GM18499 (cell line): ENCODE measurements around the gene BCL7B.
"Not testable (repeated sequence)": the region's sequence is repeated elsewhere in the genome, so short reads cannot be mapped to it uniquely, and the experiment has no call there.

Experiments used
- ATAC-seq: cut with Tn5 transposase; IDR thresholded peaks from one replicate; pipeline ENCODE4 v1.9.1; 2021; ENCODE audit warnings: moderate number of reproducible peaks; ENCODE audit not compliant: insufficient read depth, unreplicated experiment

The BCL7B gene

DNA sequence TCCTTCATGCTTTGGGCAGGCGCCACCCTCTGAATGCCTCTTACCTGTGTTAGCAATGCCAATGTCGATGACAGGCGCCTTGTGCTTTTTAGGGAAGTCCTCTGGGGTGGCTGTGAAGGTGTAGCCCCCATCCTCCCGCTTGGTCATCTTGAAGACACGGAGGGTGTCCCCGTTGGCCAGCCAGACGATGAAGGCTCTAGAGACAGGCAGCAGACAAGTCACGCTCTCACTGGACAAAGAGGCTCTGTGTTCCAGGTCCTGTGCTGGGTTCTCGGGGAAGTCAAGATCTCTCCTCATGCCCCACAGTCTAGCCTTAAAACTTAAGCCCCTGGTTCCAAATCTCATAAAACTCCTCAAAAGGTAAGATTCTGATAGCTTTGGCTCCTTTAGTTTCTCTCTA lies 15.8 kb upstream of the BCL7B start:
- ATAC-seq, result no peak

DNA sequence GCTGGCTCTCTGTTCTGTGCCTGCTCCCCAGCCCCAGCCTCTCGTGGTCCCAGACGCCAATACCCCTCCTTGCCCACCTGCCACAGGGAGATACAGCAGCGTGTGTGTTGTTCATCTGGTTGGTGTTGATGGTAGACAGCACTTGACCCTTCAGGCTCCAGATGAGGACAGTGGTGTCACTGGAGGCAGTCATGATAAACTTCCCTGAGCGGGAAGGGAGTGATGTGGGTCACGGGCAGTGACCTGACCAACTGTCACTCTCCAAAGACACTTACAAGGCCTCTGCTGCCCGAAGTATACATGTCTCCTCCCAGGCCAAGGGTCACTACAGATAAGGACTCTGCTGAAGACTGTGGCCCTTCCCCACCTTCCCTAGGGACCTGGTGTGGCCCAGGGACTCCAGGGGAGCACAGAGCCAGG lies 15.3 kb upstream of the BCL7B start:
- no peak for ATAC-seq

DNA sequence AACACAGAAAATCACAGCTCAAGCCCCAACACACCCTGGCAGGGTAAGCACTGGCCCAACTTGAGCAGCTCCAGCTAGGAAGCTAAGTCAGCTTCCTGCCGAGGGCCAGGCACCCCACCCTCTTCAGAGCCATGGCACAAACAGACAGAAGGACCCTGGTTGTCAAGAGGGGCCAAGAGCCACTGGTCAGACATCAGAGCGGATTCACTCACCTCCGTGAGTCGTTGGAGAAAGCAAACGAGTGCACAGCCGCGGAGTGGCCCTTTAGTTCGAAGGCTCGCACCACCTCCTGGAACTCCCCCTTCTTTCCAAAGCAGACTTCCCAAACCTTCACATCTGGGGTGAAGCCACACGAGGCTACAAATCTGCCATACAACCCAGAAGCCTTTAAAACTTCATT lies 13.5 kb upstream of the BCL7B start:
- no peak for ATAC-seq

DNA sequence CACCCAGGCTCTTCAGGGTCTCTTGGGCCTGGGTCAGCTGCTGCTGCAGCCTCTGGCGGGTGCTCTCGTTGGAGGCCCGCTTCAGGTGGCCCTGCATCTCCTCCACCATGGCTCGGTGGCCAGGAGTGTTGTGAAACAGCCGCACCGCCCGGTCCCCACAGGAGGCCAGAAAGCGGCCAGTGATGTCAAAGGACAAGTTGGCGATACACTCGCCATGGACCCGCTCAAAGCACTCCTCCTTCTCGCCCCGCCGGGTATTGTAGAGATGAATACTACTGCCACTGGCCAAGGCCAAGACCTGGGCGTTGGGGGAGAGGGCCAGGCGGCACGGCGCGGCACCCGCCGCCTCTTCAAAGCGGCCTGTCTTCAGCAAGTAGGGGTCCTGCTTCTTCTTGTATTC lies 13.0 kb upstream of the BCL7B start:
- no peak for ATAC-seq

DNA sequence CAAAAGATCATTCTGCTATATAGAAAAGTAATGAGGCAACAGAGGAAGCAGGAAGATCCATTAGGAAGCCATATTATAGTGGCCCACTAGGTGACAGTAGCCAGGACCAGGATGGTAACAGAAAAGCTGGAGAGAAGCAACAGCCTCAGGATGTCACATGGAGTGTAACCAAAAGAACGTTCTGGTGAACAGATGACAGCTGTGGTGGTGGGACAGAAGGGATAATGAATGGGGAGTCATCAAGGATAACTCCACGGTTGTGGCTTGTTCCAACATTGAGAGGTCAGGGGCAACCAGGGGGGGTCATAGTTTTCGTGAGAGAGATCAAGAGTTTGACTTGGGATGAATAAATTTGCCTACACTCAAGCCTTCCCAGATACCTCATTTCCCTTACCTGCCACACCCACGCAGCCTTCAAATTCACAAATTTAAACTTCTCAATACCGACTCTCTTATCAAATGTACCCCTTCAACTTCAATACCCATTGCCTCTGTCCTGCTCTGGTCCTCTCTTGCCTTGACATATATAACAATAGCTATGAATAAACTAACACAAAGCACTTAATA lies 11.6 kb upstream of the BCL7B start:
- ATAC-seq, result no peak

DNA sequence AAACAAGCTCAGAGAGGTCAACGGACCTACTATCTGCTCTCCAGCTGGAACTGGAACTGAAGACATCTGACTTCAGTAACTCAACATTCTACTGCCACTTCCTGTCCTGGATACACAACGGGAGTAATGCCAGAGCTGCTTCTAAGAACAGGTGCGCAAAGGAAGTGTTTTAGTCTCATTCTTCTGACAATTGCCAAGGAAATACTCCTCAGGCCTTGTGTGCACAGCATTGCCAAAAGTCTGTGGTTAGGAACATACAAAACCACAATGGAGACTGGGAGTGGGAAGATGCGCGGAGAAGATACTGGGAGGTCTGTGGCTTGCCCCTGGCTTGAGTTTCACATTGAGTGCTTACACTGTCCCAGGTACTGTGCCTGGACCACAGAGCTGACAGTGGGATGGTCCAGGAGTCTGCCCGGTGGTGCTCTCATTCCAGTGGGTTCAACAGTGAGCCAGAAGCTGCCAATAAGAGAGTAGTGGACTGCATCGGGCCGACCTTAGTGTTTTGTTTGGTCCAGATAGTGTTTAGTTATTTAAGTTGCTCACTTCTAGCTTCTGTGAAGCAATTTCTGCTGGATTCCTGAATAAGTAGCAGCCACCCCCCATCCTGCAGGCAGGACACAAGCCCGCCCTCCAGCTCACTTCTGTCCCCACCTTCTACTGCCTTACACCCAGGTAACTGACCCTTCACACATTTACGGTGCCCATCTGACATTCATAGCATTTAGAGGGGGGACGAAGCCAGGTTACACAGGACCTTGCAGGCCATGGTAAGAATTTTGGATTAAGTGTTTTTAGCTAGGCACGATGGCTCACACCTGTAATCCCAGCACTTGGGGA lies 10.6 kb upstream of the BCL7B start:
- ATAC-seq, result no peak

DNA sequence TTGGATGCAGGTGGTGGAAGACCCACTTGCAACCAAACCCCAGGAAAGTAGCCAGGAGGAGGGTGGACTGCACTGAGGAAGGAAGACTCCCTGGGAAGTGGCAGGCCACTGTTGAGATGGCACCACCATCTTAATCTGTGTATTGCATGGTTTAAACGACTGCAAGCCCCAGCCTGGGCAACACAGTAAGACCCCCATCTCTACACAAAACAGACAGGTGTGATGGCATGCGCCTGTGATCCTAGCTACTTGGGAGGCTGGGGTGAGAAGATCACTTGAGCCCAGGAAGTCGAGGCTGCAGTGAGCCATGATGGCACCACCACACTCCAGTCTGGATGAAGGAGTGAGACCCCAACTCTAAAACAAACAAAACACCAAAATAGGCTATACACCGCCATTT lies 9.7 kb upstream of the BCL7B start:
- ATAC-seq, result no peak

DNA sequence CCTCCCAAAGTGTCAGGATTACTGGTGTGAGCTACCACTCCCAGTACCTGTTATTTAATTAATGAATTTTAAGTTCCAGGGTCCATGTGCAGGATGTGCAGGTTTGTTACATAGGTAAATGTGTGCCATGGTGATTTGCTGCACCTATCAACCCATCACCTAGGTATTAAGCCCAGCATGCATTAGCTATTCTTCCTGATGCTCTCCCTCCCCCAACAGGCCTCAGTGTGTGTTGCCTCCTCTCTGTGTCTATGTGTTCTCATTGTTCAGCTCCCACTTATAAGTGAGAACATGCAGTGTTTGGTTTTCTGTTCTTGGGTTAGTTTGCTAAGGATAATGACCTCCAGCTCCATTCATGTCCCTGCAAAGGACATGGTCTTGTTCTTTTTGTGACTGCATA lies 8.9 kb upstream of the BCL7B start:
- not testable (repeated sequence) for ATAC-seq

DNA sequence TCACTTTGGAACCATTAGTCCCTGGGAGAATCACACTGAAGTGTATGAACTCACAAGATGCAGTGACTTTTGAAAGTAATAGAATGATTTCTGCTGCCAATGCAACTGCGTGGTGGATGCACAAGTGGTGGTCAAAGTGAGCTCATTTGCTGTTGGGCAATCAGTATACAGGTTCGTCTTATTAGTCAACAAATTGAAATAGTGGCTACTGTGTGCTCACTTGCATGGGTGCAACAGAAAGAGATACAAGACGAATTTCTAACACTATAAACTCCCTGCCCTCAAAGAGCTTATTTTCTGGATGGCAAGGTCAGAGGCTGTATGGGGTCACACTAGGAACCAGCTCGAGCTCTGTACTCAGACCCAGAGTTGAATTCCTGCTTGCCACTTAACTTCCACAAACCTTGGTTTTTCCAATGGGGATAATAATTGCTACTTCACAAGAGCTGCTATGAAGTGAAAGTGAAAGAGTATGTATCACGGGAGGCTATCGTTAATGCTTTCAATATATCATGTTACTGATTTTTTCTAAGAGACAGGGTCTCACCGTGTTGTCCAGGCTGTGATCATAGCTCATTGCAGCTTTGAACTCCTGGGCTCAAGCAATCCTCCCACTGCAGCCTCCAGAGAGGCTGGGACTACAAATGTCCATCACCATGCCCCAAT lies 8.3 kb upstream of the BCL7B start:
- ATAC-seq, result no peak

DNA sequence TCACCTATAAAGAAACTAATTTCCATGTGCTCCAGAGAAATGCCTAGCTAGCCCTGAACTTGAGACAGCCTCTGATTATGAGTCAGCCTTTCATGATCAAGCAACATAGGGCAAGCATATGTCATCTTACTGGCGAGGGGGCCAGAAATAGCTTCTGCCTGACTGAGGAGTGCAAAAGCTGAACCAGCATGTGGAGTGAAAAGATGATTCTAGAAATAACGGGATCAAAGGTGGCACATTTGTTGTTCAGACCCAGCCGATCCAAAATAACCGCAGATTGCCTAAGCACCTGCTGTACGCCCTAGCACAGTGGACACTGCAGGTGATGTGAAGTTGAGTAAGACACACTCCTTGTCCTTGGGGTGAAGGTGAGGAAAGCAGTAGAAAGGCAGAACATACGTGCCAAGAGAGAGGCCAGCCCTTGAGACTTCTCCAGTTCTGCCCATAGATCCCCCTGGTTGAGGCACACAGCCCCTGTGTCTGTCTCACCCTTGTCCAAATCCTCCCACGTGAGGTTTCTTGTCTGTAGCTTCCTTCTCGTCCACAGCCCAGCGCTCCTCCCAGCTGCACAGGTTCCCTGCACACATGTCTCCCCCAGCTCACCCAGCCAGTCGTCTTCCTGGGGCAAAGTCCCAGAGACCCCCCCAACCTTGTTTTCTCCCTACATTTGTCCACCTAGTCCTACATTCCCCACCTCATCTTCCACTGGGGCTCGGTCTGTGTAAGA lies 2.8 kb upstream of the BCL7B start:
- no peak for ATAC-seq

DNA sequence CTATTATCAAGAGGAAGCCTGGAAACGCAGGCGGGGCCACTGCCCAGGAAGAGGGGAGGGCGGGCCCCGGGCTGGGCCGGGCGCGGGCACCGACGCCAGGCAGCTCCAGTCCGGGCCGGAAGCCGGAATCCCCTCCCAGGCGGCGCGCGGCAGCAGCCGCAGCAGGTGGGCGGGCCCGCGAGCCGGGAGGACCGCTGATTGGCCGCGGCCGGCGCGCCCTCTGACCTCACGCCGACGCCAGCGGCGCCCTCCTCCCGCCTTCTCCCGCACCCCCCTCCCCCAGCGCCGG lies 438 bp downstream of the BCL7B start:
- ATAC-seq, result peak; percentile 44

DNA sequence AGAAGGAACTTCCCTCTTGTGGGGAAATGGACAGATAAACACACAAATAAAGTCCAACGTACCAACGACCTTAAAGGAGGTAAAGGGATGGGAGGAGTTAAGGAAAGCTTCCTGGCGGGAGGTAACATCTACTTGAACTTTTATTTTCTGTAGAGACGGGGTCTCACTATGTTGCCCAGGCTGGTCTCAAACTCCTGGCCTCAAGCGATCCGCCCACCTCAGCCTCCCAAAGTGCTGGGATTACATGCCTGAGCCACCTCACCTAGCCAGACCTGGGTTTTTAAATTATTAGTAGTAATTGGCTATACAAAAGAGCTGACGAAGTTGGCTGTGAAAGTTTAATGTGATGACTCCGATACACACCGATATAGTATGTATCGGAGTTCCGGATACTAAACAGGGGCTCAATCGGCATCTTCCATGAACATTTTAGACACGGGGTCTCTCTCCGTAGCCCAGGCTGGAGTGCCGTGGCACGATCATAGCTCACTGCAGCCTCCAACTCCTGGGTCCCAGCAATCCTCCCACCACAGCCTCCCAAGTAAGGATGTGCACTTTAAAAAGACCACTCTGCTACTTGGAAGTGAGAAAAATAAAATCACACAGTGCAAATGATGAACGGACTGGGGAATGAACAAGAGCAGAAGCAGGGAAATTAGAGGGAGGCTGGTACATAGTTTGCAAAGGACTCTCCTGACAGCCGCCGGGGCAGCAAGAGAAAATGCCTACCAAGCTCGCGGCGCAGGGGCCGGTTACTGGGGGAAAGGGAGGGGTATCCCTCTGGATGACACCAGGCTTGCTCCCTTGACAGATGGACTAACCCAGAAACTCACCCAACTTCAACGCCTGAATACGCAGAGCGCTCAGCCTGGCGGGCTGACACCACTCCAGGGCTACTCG lies 1.0 kb downstream of the BCL7B start:
- ATAC-seq, result no peak

DNA sequence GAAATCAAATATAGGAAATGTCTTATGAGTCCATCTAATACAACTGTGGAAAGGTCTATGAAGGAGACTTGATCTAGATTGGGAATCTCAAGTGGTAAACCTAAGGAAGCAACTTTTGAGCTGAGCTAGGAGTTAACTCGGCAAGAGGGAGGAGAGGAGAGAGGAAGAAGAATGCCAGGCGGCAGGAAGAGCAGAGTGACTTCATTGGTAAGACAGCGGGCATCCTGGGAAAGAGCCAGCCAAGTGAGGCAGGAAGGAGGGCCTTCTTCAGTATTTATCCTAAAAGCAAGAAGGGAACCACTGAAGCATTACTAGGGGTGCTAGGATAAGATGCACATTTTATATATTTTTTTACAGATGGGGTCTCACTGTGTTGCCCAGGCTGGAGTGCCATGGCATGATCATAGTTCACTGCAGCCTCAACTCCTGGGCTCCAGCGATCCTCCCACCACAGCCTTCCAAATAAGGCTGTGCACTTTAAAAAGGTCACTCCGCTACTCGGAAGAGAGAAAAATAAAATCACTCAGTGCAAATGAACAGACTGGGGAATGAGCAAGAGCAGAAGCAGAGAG lies 2.0 kb downstream of the BCL7B start:
- no peak for ATAC-seq

DNA sequence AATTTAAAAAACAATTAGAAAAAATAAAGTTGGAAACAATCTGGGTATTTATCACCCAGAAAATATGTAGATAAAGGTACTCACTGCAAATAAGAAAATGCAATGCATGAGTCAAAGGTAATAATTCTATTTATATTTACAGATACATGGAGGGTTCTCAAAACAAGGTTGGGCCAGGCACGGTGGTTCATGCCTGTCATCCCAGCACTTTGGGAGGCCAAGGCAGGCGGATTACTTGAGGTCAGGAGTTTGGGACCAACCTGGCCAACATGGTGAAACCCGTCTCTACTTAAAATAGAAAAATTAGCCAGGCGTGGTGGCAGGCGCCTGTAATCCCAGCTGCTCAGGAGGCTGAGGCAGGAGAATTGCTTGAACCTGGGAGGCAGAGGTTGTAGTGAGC lies 7.4 kb downstream of the BCL7B start:
- not testable (repeated sequence) for ATAC-seq

DNA sequence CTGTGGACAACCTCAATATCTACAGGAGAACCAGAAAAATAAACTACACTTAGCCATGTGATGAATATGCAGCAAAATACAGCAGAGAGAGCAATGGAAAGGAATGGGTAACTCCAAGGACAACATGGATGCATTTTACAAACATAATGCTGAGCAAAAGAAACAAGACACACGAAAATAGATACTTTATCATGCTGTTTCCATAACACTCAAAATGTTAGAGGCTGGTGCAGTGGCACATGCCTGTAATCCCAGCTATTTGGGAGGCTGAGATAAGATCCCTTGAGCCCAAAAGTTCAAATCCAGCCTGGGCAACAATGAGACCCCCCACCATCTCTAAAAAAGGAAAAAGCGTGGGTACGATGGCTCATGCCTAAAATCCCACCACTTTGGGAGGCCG lies 8.3 kb downstream of the BCL7B start:
- no peak for ATAC-seq

DNA sequence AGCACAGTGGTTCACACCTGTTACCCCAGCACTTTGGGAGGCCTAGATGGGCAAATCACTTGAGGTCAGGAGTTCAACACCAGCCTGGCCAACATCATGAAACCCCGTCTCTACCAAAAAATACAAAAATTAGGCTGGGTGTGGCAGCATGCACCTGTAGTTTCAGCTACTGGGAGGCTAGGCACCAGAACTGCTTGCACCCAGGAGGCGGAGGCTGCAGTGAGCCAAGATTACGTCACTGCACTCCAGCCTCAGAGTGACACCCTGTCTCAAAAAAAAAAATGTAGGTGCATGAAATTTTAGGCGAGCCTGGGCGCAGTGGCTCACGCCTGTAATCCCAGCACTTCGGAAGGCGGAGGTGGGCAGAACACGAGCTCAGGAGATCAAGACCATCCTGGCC lies 9.6 kb downstream of the BCL7B start:
- no peak for ATAC-seq

DNA sequence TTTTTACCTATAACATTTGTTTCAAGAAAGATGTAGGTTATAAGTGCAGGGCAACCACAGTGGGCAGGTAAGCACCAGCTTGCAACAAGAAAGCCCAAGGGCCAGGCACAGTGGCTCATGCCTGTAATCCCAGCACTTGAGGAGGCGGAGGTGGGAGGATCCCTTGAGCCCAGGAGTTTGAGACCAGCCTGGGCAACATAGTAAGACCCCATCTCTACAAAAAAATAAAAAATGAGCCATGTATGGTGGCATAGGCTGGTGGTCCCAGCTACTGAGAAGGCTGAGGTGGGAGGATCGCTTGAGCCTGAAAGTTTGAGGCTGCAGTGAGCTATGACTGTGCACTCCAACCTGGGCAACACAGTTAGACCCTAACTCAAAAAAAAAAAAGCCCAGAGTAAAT lies 12.8 kb downstream of the BCL7B start:
- no peak for ATAC-seq

DNA sequence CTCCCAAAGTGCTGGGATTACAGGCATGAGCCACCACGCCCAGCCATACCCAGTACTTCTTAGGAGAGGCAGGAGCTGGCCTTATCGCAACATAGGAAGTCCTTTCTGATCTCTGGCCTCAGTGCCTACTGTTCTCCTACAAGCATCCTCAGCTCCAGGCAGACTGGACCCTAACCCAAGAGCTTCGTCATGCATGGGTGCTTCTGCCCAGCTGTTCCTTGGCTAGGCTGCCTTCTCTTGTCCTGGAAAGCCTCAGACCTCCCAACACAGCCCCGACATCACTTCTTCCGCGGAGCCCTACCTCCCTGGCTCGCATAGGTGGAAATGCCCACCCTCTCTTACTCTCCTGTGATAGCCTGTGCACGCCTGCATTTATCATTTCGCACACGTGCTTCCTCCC lies 15.8 kb downstream of the BCL7B start:
- no peak for ATAC-seq

DNA sequence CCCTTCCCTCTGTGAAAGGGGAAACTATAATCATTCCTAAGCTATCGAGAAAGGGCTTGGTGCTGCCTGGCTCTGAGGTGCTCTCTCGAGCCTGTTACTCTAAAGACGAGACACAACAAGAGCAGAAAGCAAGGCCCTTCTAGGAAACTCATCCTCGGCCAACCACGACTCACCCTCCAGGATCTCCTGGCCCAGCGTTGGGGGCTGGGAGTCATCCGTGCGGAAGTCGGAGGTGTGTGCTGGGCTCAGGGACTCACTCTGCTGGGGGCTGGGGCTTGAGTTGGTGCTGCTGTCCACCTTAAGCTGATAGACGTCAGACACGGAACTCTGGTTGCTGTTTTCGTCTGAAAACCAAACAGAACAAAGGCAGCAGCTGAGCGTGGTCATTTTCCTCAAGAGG lies 17.8 kb downstream of the BCL7B start:
- no peak for ATAC-seq

DNA sequence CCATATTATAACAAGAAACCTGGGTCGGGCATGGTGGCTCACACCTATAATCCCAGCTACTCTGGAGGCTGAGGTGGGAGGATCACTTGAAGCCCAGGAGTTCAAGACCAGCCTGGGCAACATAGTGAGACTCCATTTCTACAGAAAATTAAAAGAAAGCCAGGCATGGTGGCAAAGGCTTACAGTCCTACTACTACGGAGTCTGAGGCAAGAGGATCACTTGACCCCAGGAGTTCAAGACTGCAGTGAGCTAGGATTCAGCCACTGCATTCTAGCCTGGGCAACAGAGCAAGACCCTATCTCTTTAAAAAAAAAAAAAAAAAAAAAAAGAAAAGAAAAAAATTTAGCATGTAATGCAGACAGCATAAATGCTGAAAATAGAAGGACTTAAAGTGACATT lies 19.0 kb downstream of the BCL7B start:
- ATAC-seq, result not testable (repeated sequence)
